Neural cell (in vitro differentiated cells): ENCODE data around the gene GTF2F2. TPM values are rescaled to one million over a fixed set of nuclear protein-coding genes. Genes with fewer than 3 reads are reported as not detected.
A peak's percentile ranks its signal among the peaks of the same experiment; 100 is the strongest.

Experiments
- H2AFZ ChIP-seq: fragments of 200-600, 300-800 bp; sonication (generic), shearing (Covaris generic); 2 replicates; pipeline ENCODE4 v1.6.0; 2014; ENCODE audit warnings: low read depth, mild to moderate bottlenecking, antibody characterized with exemption, low read length, moderate library complexity
- H3F3A ChIP-seq: fragments of 200-600 bp; shearing (Covaris generic); 2 replicates; pipeline ENCODE4 v1.6.1; 2016; ENCODE audit warnings: mild to moderate bottlenecking, moderate library complexity, mixed read lengths, antibody characterized with exemption, low read length; ENCODE audit not compliant: insufficient read depth, poor library complexity, severe bottlenecking
- H3K27ac ChIP-seq: fragments of 200-600, 300-800 bp; sonication (generic), shearing (Covaris generic); 2 replicates; pipeline ENCODE4 v1.5.1; 2014; ENCODE audit warnings: mild to moderate bottlenecking, low read length, moderate library complexity
- H3K27me3 ChIP-seq: fragments of 300-800, 200-600 bp; sonication (generic), shearing (Covaris generic); 2 replicates; pipeline ENCODE4 v1.6.0; 2014; ENCODE audit warnings: mild to moderate bottlenecking, low read depth, low read length, moderate library complexity; ENCODE audit not compliant: insufficient read depth
- H3K36me3 ChIP-seq: fragments of 300-800, 200-600 bp; sonication (generic), shearing (Covaris generic); 2 replicates; pipeline ENCODE4 v1.5.1; 2014; ENCODE audit warnings: mild to moderate bottlenecking, antibody characterized with exemption, low read length, moderate library complexity; ENCODE audit not compliant: insufficient read depth
- H3K4me2 ChIP-seq: fragments of 300-800, 200-600 bp; sonication (generic), shearing (Covaris generic); 2 replicates; pipeline ENCODE4 v1.6.0; 2014; ENCODE audit warnings: mild to moderate bottlenecking, low read length
- H3K4me3 ChIP-seq: fragments of 300-800, 200-600 bp; sonication (generic), shearing (Covaris generic); 2 replicates; pipeline ENCODE4 v1.5.1; 2014; ENCODE audit warnings: mild to moderate bottlenecking, low read length, moderate library complexity
- H3K79me2 ChIP-seq: fragments of 200-600 bp; shearing (Covaris generic); replicated peaks from 2 replicates; pipeline ENCODE4 v1.6.0; 2014; ENCODE audit warnings: mild to moderate bottlenecking, low read length, moderate library complexity; ENCODE audit not compliant: insufficient read depth
- H3K9ac ChIP-seq: fragments of 300-800, 200-600 bp; sonication (generic), shearing (Covaris generic); 2 replicates; pipeline ENCODE4 v1.6.1; 2016; ENCODE audit warnings: mild to moderate bottlenecking, low read length, mixed read lengths
- H3K9me2 ChIP-seq: fragments of 200-600 bp; shearing (Covaris generic); 2 replicates; pipeline ENCODE4 v1.6.1; 2016; ENCODE audit warnings: mild to moderate bottlenecking, low read length, mixed read lengths; ENCODE audit not compliant: insufficient read depth
- H3K9me3 ChIP-seq: fragments of 200-600, 300-800 bp; sonication (generic), shearing (Covaris generic); 2 replicates; pipeline ENCODE4 v1.6.1; 2016; ENCODE audit warnings: mild to moderate bottlenecking, mixed run types, low read length, moderate library complexity, mixed read lengths
- H4K20me1 ChIP-seq: fragments of 200-600 bp; shearing (Covaris generic); 2 replicates; pipeline ENCODE4 v1.6.1; 2016; ENCODE audit warnings: mild to moderate bottlenecking, mixed run types; ENCODE audit not compliant: insufficient read depth
- CTCF ChIP-seq: fragments of 450-650 bp; IDR thresholded peaks from 2 replicates; pipeline ENCODE4 v1.5.1; 2014; ENCODE audit warnings: antibody characterized with exemption, mild to moderate bottlenecking, moderate library complexity; ENCODE audit not compliant: poor library complexity, severe bottlenecking
- EP300 ChIP-seq: fragments of 450-650 bp; conservative IDR thresholded peaks from 2 replicates; pipeline ENCODE4 v1.6.1; 2014; ENCODE audit warnings: antibody characterized with exemption, mild to moderate bottlenecking, moderate library complexity; ENCODE audit not compliant: poor library complexity, severe bottlenecking
- EZH2 ChIP-seq: fragments of 200-600, 300-800 bp; shearing (Covaris generic), sonication (generic); IDR thresholded peaks from 2 replicates; pipeline ENCODE4 v1.6.1; 2014; ENCODE audit warnings: antibody characterized with exemption, low read length, borderline replicate concordance, mild to moderate bottlenecking; ENCODE audit not compliant: insufficient read depth, poor library complexity, severe bottlenecking
- MXI1 ChIP-seq: fragments of 450-650 bp; conservative IDR thresholded peaks from 2 replicates; pipeline ENCODE4 v1.6.1; 2014; ENCODE audit warnings: antibody characterized with exemption, mild to moderate bottlenecking; ENCODE audit not compliant: poor library complexity, severe bottlenecking
- POLR2AphosphoS5 ChIP-seq: IDR thresholded peaks from 2 replicates; pipeline ENCODE4 v1.6.1; 2012
- RAD21 ChIP-seq: fragments of 450-650 bp; conservative IDR thresholded peaks from 2 replicates; pipeline ENCODE4 v1.6.1; 2014; ENCODE audit warnings: antibody characterized with exemption, mild to moderate bottlenecking, moderate library complexity
- SMC3 ChIP-seq: fragments of 450-650 bp; conservative IDR thresholded peaks from 2 replicates; pipeline ENCODE4 v1.6.1; 2014; ENCODE audit warnings: antibody characterized with exemption, mild to moderate bottlenecking, moderate library complexity; ENCODE audit not compliant: poor library complexity
- TAF1 ChIP-seq: IDR thresholded peaks from 2 replicates; pipeline ENCODE4 v1.6.1; 2012; ENCODE audit warnings: low read depth
- polyA plus RNA-seq: library from polyadenylated mRNA; depleted of rRNA; stranded (reverse); fragments of >200 nt; gene quantifications from 2 replicates; pipeline ENCODE4 v1.2.3, GENCODE V29; 2014
- TF ChIP-seq, protein P1 (sequence below): IDR thresholded peaks from 2 replicates; pipeline ENCODE4 v1.6.1; 2012; ENCODE audit warnings: borderline replicate concordance

The GTF2F2 gene
- polyA plus RNA-seq, 1 donor from 2014 or later: 29.6 TPM

DNA sequence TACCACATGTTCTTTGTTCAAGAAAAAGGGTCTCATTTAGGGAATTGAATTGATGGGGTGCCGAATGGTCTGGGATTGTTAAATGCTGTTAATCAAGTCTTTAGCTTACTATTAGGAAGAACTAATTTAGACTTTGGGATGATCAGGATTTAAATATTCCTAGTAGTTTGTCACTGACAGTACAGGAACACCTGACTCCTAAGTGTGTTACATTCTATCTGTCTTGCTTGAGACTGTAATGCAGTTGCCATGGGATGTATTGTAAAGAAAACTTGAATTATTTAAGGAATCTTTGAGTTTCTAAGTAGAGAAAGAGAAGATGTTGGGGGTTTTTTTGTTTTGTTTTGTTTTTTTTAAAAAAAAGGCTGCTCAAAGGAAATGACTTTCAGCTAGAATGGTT, 98.4 kb downstream of the GTF2F2 start:
- Histone ChIP-seq H3K9me3 (no peaks in the 10 kb centered on the region), H2AFZ (no peak overlapping the region), H3K4me2 (peak overlapping the region; percentile 18), H3K9me2 (no peaks in the 10 kb centered on the region), H3K79me2 (no peaks in the 10 kb centered on the region), H4K20me1 (no peaks in the 10 kb centered on the region), H3K36me3 (no peaks in the 10 kb centered on the region), H3K27me3 (no peaks in the 10 kb centered on the region), H3F3A (no peaks in the 10 kb centered on the region), H3K9ac (no peak overlapping the region), H3K4me3 (no peak overlapping the region), H3K27ac (no peak overlapping the region)
- TF ChIP-seq TAF1 (no peak), CTCF (no peak), POLR2AphosphoS5 (no peak), EZH2 (no peak), RAD21 (no peak), SMC3 (no peak)
- TF ChIP-seq, protein P1, sequence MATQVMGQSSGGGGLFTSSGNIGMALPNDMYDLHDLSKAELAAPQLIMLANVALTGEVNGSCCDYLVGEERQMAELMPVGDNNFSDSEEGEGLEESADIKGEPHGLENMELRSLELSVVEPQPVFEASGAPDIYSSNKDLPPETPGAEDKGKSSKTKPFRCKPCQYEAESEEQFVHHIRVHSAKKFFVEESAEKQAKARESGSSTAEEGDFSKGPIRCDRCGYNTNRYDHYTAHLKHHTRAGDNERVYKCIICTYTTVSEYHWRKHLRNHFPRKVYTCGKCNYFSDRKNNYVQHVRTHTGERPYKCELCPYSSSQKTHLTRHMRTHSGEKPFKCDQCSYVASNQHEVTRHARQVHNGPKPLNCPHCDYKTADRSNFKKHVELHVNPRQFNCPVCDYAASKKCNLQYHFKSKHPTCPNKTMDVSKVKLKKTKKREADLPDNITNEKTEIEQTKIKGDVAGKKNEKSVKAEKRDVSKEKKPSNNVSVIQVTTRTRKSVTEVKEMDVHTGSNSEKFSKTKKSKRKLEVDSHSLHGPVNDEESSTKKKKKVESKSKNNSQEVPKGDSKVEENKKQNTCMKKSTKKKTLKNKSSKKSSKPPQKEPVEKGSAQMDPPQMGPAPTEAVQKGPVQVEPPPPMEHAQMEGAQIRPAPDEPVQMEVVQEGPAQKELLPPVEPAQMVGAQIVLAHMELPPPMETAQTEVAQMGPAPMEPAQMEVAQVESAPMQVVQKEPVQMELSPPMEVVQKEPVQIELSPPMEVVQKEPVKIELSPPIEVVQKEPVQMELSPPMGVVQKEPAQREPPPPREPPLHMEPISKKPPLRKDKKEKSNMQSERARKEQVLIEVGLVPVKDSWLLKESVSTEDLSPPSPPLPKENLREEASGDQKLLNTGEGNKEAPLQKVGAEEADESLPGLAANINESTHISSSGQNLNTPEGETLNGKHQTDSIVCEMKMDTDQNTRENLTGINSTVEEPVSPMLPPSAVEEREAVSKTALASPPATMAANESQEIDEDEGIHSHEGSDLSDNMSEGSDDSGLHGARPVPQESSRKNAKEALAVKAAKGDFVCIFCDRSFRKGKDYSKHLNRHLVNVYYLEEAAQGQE: no peak

DNA sequence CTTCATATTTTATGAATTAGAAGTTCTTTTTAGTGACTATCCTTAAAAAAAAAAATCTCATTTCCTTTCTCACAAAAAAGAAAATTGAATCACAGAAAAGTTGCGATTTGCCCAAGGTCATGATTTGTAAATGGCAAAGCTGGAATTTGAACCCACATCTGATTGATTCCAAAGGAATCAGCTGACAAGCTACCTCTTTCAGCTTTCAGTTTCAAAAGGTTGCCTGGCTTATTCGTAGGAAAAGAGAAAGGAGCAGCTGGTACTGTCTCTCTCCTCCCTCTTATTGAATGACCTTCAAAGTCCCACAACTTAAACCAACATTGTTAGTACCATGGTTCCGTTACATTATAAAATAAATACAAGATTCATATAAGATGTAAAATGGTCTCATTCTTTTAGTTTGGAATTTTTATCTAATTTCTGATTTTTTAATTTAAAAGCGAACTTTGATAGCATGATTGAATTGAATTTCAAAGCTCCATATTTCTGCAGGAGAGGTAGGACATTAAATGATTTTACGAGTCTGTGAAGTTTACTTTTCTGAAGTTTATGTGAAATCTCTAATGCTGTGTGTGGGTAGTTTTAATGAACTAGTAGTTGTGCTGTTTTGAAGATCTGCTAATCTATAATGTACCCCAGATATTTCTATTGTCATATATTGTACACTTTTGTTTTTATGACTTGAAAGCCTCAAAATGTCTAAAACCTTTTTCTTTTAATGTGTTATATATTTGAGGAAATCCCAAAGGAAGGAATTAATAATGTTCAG, 99.0 kb downstream of the GTF2F2 start:
- Histone ChIP-seq H3K9me2 (no peaks in the 10 kb centered on the region), H4K20me1 (no peaks in the 10 kb centered on the region), H3K9me3 (no peaks in the 10 kb centered on the region), H3K36me3 (no peaks in the 10 kb centered on the region), H2AFZ (no peak overlapping the region), H3K27me3 (no peaks in the 10 kb centered on the region), H3K9ac (no peak overlapping the region), H3F3A (no peaks in the 10 kb centered on the region), H3K27ac (no peak overlapping the region), H3K4me3 (no peak overlapping the region), H3K4me2 (no peak overlapping the region), H3K79me2 (no peaks in the 10 kb centered on the region)
- TF ChIP-seq, protein P1: no peak
- TF ChIP-seq MXI1: no peak
- no peak for TF ChIP-seq EP300
- TF ChIP-seq POLR2AphosphoS5: no peak
- TF ChIP-seq RAD21: no peak
- TF ChIP-seq EZH2: no peak
- no peak for TF ChIP-seq CTCF
- TF ChIP-seq SMC3: no peak
- no peak for TF ChIP-seq TAF1
